ENCODE results near the gene PIEZO1.
"Not testable (repeated sequence)": the region's sequence is repeated elsewhere in the genome, so short reads cannot be mapped to it uniquely, and the experiment has no call there.

Gene PIEZO1

GRCh38 chr16:88781140-88782077 lies 3.6 kb downstream of the PIEZO1 start:
- DNase-seq, result no peak

- DNase-seq, result no peak
These were observed 4.6 kb downstream of the PIEZO1 start for GRCh38 chr16:88780142-88781062.

- no peak for DNase-seq
These were observed 5.4 kb downstream of the PIEZO1 start for GRCh38 chr16:88779406-88780141.

- DNase-seq, result no peak
These were observed 6.4 kb downstream of the PIEZO1 start for GRCh38 chr16:88778541-88779065.

GRCh38 chr16:88778271-88778525 lies 6.8 kb downstream of the PIEZO1 start:
- no peak for DNase-seq

- no peak for DNase-seq
These were observed 7.3 kb downstream of the PIEZO1 start for GRCh38 chr16:88777471-88778270.

- no peak for DNase-seq
These were observed 9.2 kb downstream of the PIEZO1 start for GRCh38 chr16:88775825-88776224.

- no peak for DNase-seq
These were observed 10.3 kb downstream of the PIEZO1 start for GRCh38 chr16:88774544-88775393.

- no peak for DNase-seq
These were observed 11.2 kb downstream of the PIEZO1 start for GRCh38 chr16:88773812-88774291.

GRCh38 chr16:88772871-88773811 lies 11.9 kb downstream of the PIEZO1 start:
- DNase-seq, result peak; percentile 83

- not testable (repeated sequence) for DNase-seq
These were observed 13.2 kb downstream of the PIEZO1 start for GRCh38 chr16:88771781-88772180.

- DNase-seq, result no peak
These were observed 13.7 kb downstream of the PIEZO1 start for GRCh38 chr16:88771294-88771772.

GRCh38 chr16:88770461-88771293 lies 14.3 kb downstream of the PIEZO1 start:
- DNase-seq, result no peak

GRCh38 chr16:88769617-88770460 lies 15.2 kb downstream of the PIEZO1 start:
- no peak for DNase-seq

GRCh38 chr16:88768071-88768783 lies 16.8 kb downstream of the PIEZO1 start:
- DNase-seq, result no peak

GRCh38 chr16:88767546-88768070 lies 17.4 kb downstream of the PIEZO1 start:
- no peak for DNase-seq

- no peak for DNase-seq
These were observed 18.0 kb downstream of the PIEZO1 start for GRCh38 chr16:88766975-88767374.

Measured in NCI-H446 treated with DMSO at 0.1 percent for 48 hours (cell line).